Neural cell (in vitro differentiated cells): ENCODE results near the gene RASGRP3.

Source experiments
- EP300 ChIP-seq: fragments of 450-650 bp; conservative IDR thresholded peaks from 2 replicates; pipeline ENCODE4 v1.6.1; 2014; ENCODE audit warnings: antibody characterized with exemption, mild to moderate bottlenecking, moderate library complexity; ENCODE audit not compliant: poor library complexity, severe bottlenecking
- EZH2 ChIP-seq: fragments of 200-600, 300-800 bp; shearing (Covaris generic), sonication (generic); IDR thresholded peaks from 2 replicates; pipeline ENCODE4 v1.6.1; 2014; ENCODE audit warnings: antibody characterized with exemption, low read length, borderline replicate concordance, mild to moderate bottlenecking; ENCODE audit not compliant: insufficient read depth, poor library complexity, severe bottlenecking
- MXI1 ChIP-seq: fragments of 450-650 bp; conservative IDR thresholded peaks from 2 replicates; pipeline ENCODE4 v1.6.1; 2014; ENCODE audit warnings: antibody characterized with exemption, mild to moderate bottlenecking; ENCODE audit not compliant: poor library complexity, severe bottlenecking
- POLR2AphosphoS5 ChIP-seq: IDR thresholded peaks from 2 replicates; pipeline ENCODE4 v1.6.1; 2012
- RAD21 ChIP-seq: fragments of 450-650 bp; conservative IDR thresholded peaks from 2 replicates; pipeline ENCODE4 v1.6.1; 2014; ENCODE audit warnings: antibody characterized with exemption, mild to moderate bottlenecking, moderate library complexity
- SMC3 ChIP-seq: fragments of 450-650 bp; conservative IDR thresholded peaks from 2 replicates; pipeline ENCODE4 v1.6.1; 2014; ENCODE audit warnings: antibody characterized with exemption, mild to moderate bottlenecking, moderate library complexity; ENCODE audit not compliant: poor library complexity
- TAF1 ChIP-seq: IDR thresholded peaks from 2 replicates; pipeline ENCODE4 v1.6.1; 2012; ENCODE audit warnings: low read depth
- TF ChIP-seq, protein P1 (sequence below): fragments of 450-650 bp; IDR thresholded peaks from 2 replicates; pipeline ENCODE4 v1.5.1; 2014; ENCODE audit warnings: antibody characterized with exemption, mild to moderate bottlenecking, moderate library complexity; ENCODE audit not compliant: poor library complexity, severe bottlenecking
- TF ChIP-seq, protein P2 (sequence below): IDR thresholded peaks from 2 replicates; pipeline ENCODE4 v1.6.1; 2012; ENCODE audit warnings: borderline replicate concordance

DNA sequence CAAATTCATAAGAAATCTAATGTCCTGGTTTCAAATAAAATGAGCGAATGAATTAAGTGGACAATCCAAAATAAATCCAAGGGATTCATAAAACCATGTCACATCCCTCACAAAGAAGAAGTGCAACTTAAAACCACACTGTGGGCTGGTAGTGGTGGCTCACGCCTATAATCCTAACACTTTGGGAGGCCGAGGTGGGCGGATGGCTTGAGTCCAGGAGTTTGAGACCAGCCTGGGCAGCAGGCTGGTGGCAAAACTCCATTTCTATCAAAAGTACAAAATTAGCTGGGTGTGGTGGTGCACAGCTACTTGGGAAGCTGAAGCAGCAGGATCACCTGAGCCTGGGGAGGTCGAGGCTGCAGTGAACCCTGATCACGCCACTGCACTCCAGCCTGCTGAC lies 97.2 kb downstream of the RASGRP3 start:
- TF ChIP-seq, protein P1, sequence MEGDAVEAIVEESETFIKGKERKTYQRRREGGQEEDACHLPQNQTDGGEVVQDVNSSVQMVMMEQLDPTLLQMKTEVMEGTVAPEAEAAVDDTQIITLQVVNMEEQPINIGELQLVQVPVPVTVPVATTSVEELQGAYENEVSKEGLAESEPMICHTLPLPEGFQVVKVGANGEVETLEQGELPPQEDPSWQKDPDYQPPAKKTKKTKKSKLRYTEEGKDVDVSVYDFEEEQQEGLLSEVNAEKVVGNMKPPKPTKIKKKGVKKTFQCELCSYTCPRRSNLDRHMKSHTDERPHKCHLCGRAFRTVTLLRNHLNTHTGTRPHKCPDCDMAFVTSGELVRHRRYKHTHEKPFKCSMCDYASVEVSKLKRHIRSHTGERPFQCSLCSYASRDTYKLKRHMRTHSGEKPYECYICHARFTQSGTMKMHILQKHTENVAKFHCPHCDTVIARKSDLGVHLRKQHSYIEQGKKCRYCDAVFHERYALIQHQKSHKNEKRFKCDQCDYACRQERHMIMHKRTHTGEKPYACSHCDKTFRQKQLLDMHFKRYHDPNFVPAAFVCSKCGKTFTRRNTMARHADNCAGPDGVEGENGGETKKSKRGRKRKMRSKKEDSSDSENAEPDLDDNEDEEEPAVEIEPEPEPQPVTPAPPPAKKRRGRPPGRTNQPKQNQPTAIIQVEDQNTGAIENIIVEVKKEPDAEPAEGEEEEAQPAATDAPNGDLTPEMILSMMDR = no peak
- TF ChIP-seq EP300 (no peak), RAD21 (no peak), EZH2 (no peak), POLR2AphosphoS5 (no peak), TAF1 (no peak), MXI1 (no peak), SMC3 (no peak)
- TF ChIP-seq, protein P2, sequence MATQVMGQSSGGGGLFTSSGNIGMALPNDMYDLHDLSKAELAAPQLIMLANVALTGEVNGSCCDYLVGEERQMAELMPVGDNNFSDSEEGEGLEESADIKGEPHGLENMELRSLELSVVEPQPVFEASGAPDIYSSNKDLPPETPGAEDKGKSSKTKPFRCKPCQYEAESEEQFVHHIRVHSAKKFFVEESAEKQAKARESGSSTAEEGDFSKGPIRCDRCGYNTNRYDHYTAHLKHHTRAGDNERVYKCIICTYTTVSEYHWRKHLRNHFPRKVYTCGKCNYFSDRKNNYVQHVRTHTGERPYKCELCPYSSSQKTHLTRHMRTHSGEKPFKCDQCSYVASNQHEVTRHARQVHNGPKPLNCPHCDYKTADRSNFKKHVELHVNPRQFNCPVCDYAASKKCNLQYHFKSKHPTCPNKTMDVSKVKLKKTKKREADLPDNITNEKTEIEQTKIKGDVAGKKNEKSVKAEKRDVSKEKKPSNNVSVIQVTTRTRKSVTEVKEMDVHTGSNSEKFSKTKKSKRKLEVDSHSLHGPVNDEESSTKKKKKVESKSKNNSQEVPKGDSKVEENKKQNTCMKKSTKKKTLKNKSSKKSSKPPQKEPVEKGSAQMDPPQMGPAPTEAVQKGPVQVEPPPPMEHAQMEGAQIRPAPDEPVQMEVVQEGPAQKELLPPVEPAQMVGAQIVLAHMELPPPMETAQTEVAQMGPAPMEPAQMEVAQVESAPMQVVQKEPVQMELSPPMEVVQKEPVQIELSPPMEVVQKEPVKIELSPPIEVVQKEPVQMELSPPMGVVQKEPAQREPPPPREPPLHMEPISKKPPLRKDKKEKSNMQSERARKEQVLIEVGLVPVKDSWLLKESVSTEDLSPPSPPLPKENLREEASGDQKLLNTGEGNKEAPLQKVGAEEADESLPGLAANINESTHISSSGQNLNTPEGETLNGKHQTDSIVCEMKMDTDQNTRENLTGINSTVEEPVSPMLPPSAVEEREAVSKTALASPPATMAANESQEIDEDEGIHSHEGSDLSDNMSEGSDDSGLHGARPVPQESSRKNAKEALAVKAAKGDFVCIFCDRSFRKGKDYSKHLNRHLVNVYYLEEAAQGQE = no peak
